Spleen (tissue), 7 donors: ENCODE measurements around the gene CEMIP.

Experiments
- POLR2A ChIP-seq, 3 donors: fragments of 450-650 bp; IDR thresholded peaks; one replicate each; pipeline ENCODE4 v1.5.1; 2017; ENCODE audit warnings: antibody characterized with exemption in 3 of 3, mild to moderate bottlenecking in 1 of 3
- POLR2AphosphoS5 ChIP-seq, 3 donors: sonication (generic); formaldehyde crosslinking; IDR thresholded peaks; one replicate each; pipeline ENCODE4 v1.5.1; 2017; ENCODE audit warnings: antibody characterized with exemption in 3 of 3
- TF ChIP-seq, protein P1 (sequence below), 11 experiments: fragments of 200-600 bp in 7 of 11; fragments of 450-650 bp in 4 of 11; sonication (generic) in 4 of 11; IDR thresholded peaks in 8 of 11; conservative IDR thresholded peaks in 3 of 11; 1 replicate in 7 of 11; 2 replicates in 4 of 11; pipeline versions ENCODE4 v1.4.0 to v1.8.0; 2016 to 2021; ENCODE audit warnings: antibody characterized with exemption in 11 of 11, inconsistent platforms in 4 of 11, mild to moderate bottlenecking in 1 of 11
- donor health status: DM: no; HTN: no; CAD: no; lungs with moderate emphysema.
- donor health status: DM: no; HTN: no; CAD: no.
- donor health status: DM: no; HTN: no; CAD: no.

DNA sequence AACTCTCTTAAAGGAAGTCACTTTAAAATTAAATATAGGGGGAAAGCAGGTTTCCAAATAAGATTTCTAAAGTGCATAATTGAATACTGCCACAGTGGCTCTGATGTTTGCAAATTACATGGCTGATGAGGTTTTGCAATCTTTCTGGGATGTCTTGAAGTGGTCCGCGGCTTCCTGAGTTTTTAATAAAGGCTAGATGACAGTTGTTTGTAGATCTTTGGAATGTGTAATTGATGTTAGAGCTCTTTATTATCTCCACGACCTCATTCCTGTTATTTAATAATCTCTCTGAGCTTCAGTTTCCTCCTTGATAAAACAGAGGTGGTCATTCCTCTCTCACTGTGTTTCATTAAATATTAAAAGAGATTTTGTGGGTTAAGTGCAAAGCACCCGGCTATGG, 27.0 kb upstream of the CEMIP start:
- TF ChIP-seq POLR2A (IDR thresholded peaks at IDR 0.05): no peak
- TF ChIP-seq, protein P1, sequence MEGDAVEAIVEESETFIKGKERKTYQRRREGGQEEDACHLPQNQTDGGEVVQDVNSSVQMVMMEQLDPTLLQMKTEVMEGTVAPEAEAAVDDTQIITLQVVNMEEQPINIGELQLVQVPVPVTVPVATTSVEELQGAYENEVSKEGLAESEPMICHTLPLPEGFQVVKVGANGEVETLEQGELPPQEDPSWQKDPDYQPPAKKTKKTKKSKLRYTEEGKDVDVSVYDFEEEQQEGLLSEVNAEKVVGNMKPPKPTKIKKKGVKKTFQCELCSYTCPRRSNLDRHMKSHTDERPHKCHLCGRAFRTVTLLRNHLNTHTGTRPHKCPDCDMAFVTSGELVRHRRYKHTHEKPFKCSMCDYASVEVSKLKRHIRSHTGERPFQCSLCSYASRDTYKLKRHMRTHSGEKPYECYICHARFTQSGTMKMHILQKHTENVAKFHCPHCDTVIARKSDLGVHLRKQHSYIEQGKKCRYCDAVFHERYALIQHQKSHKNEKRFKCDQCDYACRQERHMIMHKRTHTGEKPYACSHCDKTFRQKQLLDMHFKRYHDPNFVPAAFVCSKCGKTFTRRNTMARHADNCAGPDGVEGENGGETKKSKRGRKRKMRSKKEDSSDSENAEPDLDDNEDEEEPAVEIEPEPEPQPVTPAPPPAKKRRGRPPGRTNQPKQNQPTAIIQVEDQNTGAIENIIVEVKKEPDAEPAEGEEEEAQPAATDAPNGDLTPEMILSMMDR (IDR thresholded peaks at IDR 0.05 in 8 of 11, conservative IDR thresholded peaks at IDR 0.05 in 3 of 11): no peak
- TF ChIP-seq POLR2AphosphoS5 (IDR thresholded peaks at IDR 0.05): no peak
